HepG2 (cell line): ENCODE data around the gene HAT1. TPM values are rescaled to one million over a fixed set of nuclear protein-coding genes. Genes with fewer than 3 reads are reported as not detected.

Experiments
- ATAC-seq: fragments of 200-7000 bp; cut with Tn5 transposase; 3 replicates; pipeline ENCODE4 v1.9.1; 2020; ENCODE audit warnings: mild to moderate bottlenecking, moderate library complexity
- BruUV-seq: library from RNA; stranded (reverse); fragments of 400-500 nt; replicated peaks from 2 replicates; lab custom pipeline; 2021; lab: Mats Ljungman, UMichigan
- CTCF ChIA-PET: fragments of 300-600 bp; formaldehyde crosslinking; extraction: SDS; loops from one replicate; lab custom pipeline; 2021; ENCODE audit warnings: low total read pairs, inconsistent platforms, low intra/inter-chr PET ratio; lab: Yijun Ruan, JAX
- POLR2A ChIA-PET: fragments of 350-600 bp; sonication (Branson Sonifier 250); formaldehyde crosslinking; loops from one replicate; lab custom pipeline; 2020; ENCODE audit warnings: antibody characterized with exemption, inconsistent platforms; lab: Yijun Ruan, JAX
- DNase-seq: peaks from one replicate; pipeline ENCODE4 v3.0.0-alpha.2; 2015; ENCODE audit warnings: low spot score
- FAIRE-seq: peaks from 3 replicates; lab custom pipeline; 2011; peaks lifted over from hg19 to GRCh38; lab: Jason Lieb, UNC
- H2AFZ ChIP-seq: one replicate; pipeline ENCODE4 v1.6.1; 2011; ENCODE audit warnings: low read length, inconsistent platforms
- H3K27ac ChIP-seq: fragments of 300-600 bp; 3 replicates; pipeline ENCODE4 v1.8.0; 2011; ENCODE audit warnings: mixed run types, mild to moderate bottlenecking, mixed read lengths, low read length, inconsistent platforms; ENCODE audit not compliant: insufficient read depth; ENCODE audit errors: extremely low read length
- H3K27me3 ChIP-seq, 2 experiments: fragments of 200-600 bp in 1 of 2; 2 replicates in 1 of 2; 3 replicates in 1 of 2; pipeline versions ENCODE4 v1.6.0 to v1.8.0; 2011; ENCODE audit warnings: low read length in 2 of 2, mild to moderate bottlenecking in 2 of 2, moderate library complexity in 2 of 2, inconsistent platforms in 1 of 2; ENCODE audit not compliant: insufficient read depth in 2 of 2, control insufficient read depth in 1 of 2
- H3K36me3 ChIP-seq, 2 experiments: fragments of 200-600 bp in 1 of 2; replicated peaks in 1 of 2; 2 replicates in 1 of 2; 3 replicates in 1 of 2; pipeline versions ENCODE4 v1.5.1 to v1.8.0; 2011; ENCODE audit warnings: low read length in 2 of 2, inconsistent platforms in 1 of 2; ENCODE audit not compliant: insufficient read depth in 2 of 2, control insufficient read depth in 1 of 2
- H3K4me1 ChIP-seq: 2 replicates; pipeline ENCODE4 v1.5.1; 2012; ENCODE audit warnings: low read length, inconsistent platforms; ENCODE audit not compliant: insufficient read depth
- H3K4me2 ChIP-seq: 2 replicates; pipeline ENCODE4 v1.6.0; 2011; ENCODE audit warnings: low read depth, low read length, inconsistent platforms
- H3K4me3 ChIP-seq, 3 experiments: fragments of 200-600 bp in 1 of 3; sonication (generic), shearing (Covaris generic) in 1 of 3; replicated peaks in 1 of 3; 2 replicates each; pipeline ENCODE4 v1.5.1; 2011 to 2016; ENCODE audit warnings: low read length in 3 of 3, inconsistent platforms in 2 of 3, low read depth in 2 of 3, mild to moderate bottlenecking in 2 of 3, control low read depth in 1 of 3, mixed read lengths in 1 of 3; ENCODE audit not compliant: insufficient read depth in 1 of 3
- H3K79me2 ChIP-seq: one replicate; pipeline ENCODE4 v1.6.1; 2011; ENCODE audit warnings: low read length, inconsistent platforms; ENCODE audit not compliant: insufficient read depth
- H3K9ac ChIP-seq: 2 replicates; pipeline ENCODE4 v1.6.0; 2011; ENCODE audit warnings: mild to moderate bottlenecking, low read depth, low read length, inconsistent platforms; ENCODE audit not compliant: insufficient read depth
- H3K9me3 ChIP-seq: 2 replicates; pipeline ENCODE4 v1.5.1; 2012; ENCODE audit warnings: mild to moderate bottlenecking, low read length
- H4K20me1 ChIP-seq: 2 replicates; pipeline ENCODE4 v1.6.0; 2011; ENCODE audit warnings: inconsistent platforms, mild to moderate bottlenecking, low read length, moderate library complexity; ENCODE audit not compliant: insufficient read depth
- CERS6 ChIP-seq: sonication (generic); formaldehyde crosslinking; IDR thresholded peaks from 2 replicates; pipeline ENCODE4 v1.5.0; 2020; ENCODE audit warnings: missing genetic modification reagents
- HBP1 ChIP-seq: IDR thresholded peaks from 2 replicates; pipeline ENCODE4 v1.6.1; 2016; ENCODE audit warnings: low read depth, control low read depth
- HNRNPL ChIP-seq: fragments of 200-400 bp; formaldehyde crosslinking; IDR thresholded peaks from 2 replicates; pipeline ENCODE4 v1.6.1; 2017; ENCODE audit warnings: mild to moderate bottlenecking, low read depth, low read length
- RARA ChIP-seq: IDR thresholded peaks from 2 replicates; pipeline ENCODE4 v1.6.1; 2016; ENCODE audit warnings: missing genetic modification reagents, missing compliant biosample characterization
- SAFB2 ChIP-seq: sonication (generic); formaldehyde crosslinking; IDR thresholded peaks from 2 replicates; pipeline ENCODE4 v1.5.1; 2020; ENCODE audit warnings: missing genetic modification reagents, low read depth, mild to moderate bottlenecking, borderline replicate concordance
- TRAFD1 ChIP-seq: sonication (generic); formaldehyde crosslinking; IDR thresholded peaks from 2 replicates; pipeline ENCODE4 v1.5.1; 2020; ENCODE audit warnings: missing genetic modification reagents, mild to moderate bottlenecking, borderline replicate concordance
- ZFP82 ChIP-seq: sonication (generic); formaldehyde crosslinking; IDR thresholded peaks from 2 replicates; pipeline ENCODE4 v1.5.1; 2020; ENCODE audit warnings: mild to moderate bottlenecking, missing genetic modification reagents, borderline replicate concordance
- ZNF768 ChIP-seq: sonication (generic); formaldehyde crosslinking; IDR thresholded peaks from 2 replicates; pipeline ENCODE4 v1.4.0; 2020; ENCODE audit warnings: missing genetic modification reagents
- ZNF780A ChIP-seq: sonication (generic); formaldehyde crosslinking; IDR thresholded peaks from 2 replicates; pipeline ENCODE4 v1.8.0; 2022; ENCODE audit warnings: mild to moderate bottlenecking, missing genetic modification reagents, moderate library complexity
- WGBS: methylation state at CpG from one replicate; pipeline ENCODE4 v1.1.6; 2017; ENCODE audit warnings: low lambda C conversion rate; 5-methylcytosine and 5-hydroxymethylcytosine counted together
- in situ Hi-C: cut with HindIII; loops from 2 replicates; pipeline ENCODE4 v1.10.0; 2017; ENCODE audit warnings: low pct_unique_long_range_greater_than_20kb; ENCODE audit not compliant: extremely low pct_ligation_motif_present
- intact Hi-C: fragments of 100-400 bp; cut with micrococcal nuclease; formaldehyde crosslinking; loops from one replicate; pipeline ENCODE4 v1.10.0; 2022; ENCODE audit not compliant: unreplicated experiment
- polyA plus RNA-seq, 8 experiments: library from polyadenylated mRNA; depleted of rRNA in 3 of 8; stranded (reverse) in 7 of 8; unstranded in 1 of 8; fragments of >200 nt; fragmentation: Illumina TruSeq in 4 of 8; extraction: Trizol in 4 of 8; gene quantifications; 2 replicates each; pipeline versions ENCODE4 v1.2.1 to v1.2.3, GENCODE V29; 2011 to 2016; ENCODE audit warnings: low read depth in 4 of 8, missing spikeins in 1 of 8, mixed read lengths in 1 of 8; ENCODE audit not compliant: insufficient read depth in 1 of 8
- total RNA-seq, 5 experiments: library from RNA; depleted of rRNA; stranded (reverse); fragments of >200 nt; fragmentation: Illumina TruSeq; extraction: Trizol; gene quantifications; 2 replicates each; pipeline ENCODE4 v1.2.3, GENCODE V29; 2016; ENCODE audit warnings: low read depth in 1 of 5
- TF ChIP-seq, protein P1 (sequence below): sonication (generic); formaldehyde crosslinking; IDR thresholded peaks from 2 replicates; pipeline ENCODE4 v1.5.0; 2020; ENCODE audit warnings: mild to moderate bottlenecking, missing genetic modification reagents
- TF ChIP-seq, protein P2 (sequence below): sonication (generic); formaldehyde crosslinking; conservative IDR thresholded peaks from 2 replicates; pipeline ENCODE4 v1.4.0; 2020; ENCODE audit warnings: missing genetic modification reagents

HAT1 gene
- total and polyA plus RNA-seq, 2 of the 13 experiments (the other 11 are each of a cell fraction or from before 2014, with no cell fraction given) = 45.4 to 119 TPM

- POLR2A ChIA-PET = no interaction called here
- 34% methylated on average over 3 of the region's 3 CpGs for WGBS
Observed at GRCh38 chr2:171913517-171913916, 8.7 kb upstream of the HAT1 start.

GRCh38 chr2:171919453-171919852, 2.8 kb upstream of the HAT1 start:
- POLR2A ChIA-PET = interaction anchor here (0.6 kb wide), 1 partner anchor 24 kb away, joined by 3 read pairs; no protein-coding TSS in a partner anchor
- no peak for DNase-seq
- no peaks in the 10 kb centered on the region for H4K20me1 ChIP-seq
- intact Hi-C loops = no loop called here
- WGBS = 29% methylated on average over 2 of the region's 2 CpGs
- no peak overlapping the region for H2AFZ ChIP-seq
- CTCF ChIA-PET = no interaction called here
- H3K79me2 ChIP-seq = peaks cover 18% of the 10 kb centered on the region
- BruUV-seq = no TSS peak
- no peak overlapping the region for H3K4me2 ChIP-seq
- H3K36me3 ChIP-seq = no peaks in the 10 kb centered on the region
- H3K9me3 ChIP-seq = no peaks in the 10 kb centered on the region
- peaks cover 0 to 8% of the 10 kb centered on the region in 2 experiments; a peak in 3 of 5 replicates for H3K27me3 ChIP-seq
- no peak for ATAC-seq
- FAIRE-seq = no peak
- no peak overlapping the region for H3K27ac ChIP-seq
- H3K9ac ChIP-seq = no peak overlapping the region
- peaks cover 30% of the 10 kb centered on the region for H3K4me1 ChIP-seq
- H3K4me3 ChIP-seq = no peak overlapping the region
- in situ Hi-C loops = no loop called here
- TF ChIP-seq TRAFD1 (CRISPR knock-in tag) (no peak), CERS6 (CRISPR knock-in tag) (no peak), HBP1 (no peak), ZNF780A (CRISPR knock-in tag) (no peak), ZFP82 (CRISPR knock-in tag) (no peak), ZNF768 (CRISPR knock-in tag) (no peak), HNRNPL (no peak), RARA (CRISPR knock-in tag) (no peak)
- TF ChIP-seq, protein P1, sequence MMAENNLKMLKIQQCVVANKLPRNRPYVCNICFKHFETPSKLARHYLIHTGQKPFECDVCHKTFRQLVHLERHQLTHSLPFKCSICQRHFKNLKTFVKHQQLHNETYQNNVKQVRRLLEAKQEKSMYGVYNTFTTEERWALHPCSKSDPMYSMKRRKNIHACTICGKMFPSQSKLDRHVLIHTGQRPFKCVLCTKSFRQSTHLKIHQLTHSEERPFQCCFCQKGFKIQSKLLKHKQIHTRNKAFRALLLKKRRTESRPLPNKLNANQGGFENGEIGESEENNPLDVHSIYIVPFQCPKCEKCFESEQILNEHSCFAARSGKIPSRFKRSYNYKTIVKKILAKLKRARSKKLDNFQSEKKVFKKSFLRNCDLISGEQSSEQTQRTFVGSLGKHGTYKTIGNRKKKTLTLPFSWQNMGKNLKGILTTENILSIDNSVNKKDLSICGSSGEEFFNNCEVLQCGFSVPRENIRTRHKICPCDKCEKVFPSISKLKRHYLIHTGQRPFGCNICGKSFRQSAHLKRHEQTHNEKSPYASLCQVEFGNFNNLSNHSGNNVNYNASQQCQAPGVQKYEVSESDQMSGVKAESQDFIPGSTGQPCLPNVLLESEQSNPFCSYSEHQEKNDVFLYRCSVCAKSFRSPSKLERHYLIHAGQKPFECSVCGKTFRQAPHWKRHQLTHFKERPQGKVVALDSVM (CRISPR knock-in tag) = peak; percentile 91
- TF ChIP-seq, protein P2, sequence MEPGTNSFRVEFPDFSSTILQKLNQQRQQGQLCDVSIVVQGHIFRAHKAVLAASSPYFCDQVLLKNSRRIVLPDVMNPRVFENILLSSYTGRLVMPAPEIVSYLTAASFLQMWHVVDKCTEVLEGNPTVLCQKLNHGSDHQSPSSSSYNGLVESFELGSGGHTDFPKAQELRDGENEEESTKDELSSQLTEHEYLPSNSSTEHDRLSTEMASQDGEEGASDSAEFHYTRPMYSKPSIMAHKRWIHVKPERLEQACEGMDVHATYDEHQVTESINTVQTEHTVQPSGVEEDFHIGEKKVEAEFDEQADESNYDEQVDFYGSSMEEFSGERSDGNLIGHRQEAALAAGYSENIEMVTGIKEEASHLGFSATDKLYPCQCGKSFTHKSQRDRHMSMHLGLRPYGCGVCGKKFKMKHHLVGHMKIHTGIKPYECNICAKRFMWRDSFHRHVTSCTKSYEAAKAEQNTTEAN (CRISPR knock-in tag) = no peak

More at GRCh38 chr2:171913517-171913916, 8.7 kb upstream of the HAT1 start:
- DNase-seq = no peak
- no peak overlapping the region for H3K4me2 ChIP-seq
- H3K4me3 ChIP-seq = no peak overlapping the region
- in situ Hi-C loops = no loop called here
- FAIRE-seq = no peak
- no peak overlapping the region for H3K9ac ChIP-seq
- peaks cover 6% of the 10 kb centered on the region; the same call in 1 of the 2 replicates for H3K4me1 ChIP-seq
- intact Hi-C loops = no loop called here
- BruUV-seq = no TSS peak
- H4K20me1 ChIP-seq = no peaks in the 10 kb centered on the region
- no peaks in the 10 kb centered on the region for H3K9me3 ChIP-seq
- CTCF ChIA-PET = no interaction called here
- no peaks in the 10 kb centered on the region for H3K79me2 ChIP-seq
- ATAC-seq = peak; percentile 69
- no peak overlapping the region for H3K27ac ChIP-seq
- H3K27me3 ChIP-seq = peaks cover 0 to 32% of the 10 kb centered on the region in 2 experiments; a peak in 4 of 5 replicates
- no peak for TF ChIP-seq SAFB2 (CRISPR knock-in tag)
- no peak overlapping the region for H2AFZ ChIP-seq
- no peaks in the 10 kb centered on the region for H3K36me3 ChIP-seq
